HG03175 (cell line): ENCODE results near the gene PDE4B.
"Not testable (repeated sequence)": the region's sequence is repeated elsewhere in the genome, so short reads cannot be mapped to it uniquely, and the experiment has no call there.

ENCODE experiments used
- ATAC-seq: cut with Tn5 transposase; IDR thresholded peaks from one replicate; pipeline ENCODE4 v1.9.1; 2021; ENCODE audit warnings: mild to moderate bottlenecking, moderate library complexity; ENCODE audit not compliant: unreplicated experiment

PDE4B gene

DNA sequence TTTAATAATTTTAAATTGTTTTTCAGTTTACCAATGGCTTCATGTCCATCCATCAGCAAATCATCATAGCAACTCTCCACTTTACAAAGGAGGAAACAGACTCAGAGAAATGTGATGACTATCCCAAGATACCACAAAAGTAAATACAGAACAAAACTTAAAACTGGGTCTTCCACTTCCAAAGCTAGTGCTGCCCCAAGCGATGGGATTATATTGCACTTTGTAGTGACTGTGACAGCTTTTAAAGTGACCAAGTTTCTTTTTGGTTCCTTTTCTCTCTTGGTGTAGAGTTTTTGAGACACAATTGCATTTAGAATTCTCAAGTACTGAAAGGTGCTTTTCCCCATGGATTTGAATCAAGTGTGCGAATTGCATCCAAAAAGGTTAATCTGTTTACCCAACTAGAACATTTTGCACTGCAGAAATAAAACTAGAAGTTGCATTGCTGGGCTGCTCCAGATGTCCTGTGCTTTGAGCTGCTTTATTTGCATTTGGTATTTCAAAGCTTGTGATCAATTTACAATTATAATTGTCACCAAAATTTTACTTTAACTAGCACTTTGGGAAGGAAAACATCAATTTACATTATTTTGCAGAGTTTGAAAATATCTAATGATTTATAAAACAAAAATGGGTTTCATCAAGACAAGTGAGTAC, 320.2 kb downstream of the PDE4B start:
- no peak for ATAC-seq

DNA sequence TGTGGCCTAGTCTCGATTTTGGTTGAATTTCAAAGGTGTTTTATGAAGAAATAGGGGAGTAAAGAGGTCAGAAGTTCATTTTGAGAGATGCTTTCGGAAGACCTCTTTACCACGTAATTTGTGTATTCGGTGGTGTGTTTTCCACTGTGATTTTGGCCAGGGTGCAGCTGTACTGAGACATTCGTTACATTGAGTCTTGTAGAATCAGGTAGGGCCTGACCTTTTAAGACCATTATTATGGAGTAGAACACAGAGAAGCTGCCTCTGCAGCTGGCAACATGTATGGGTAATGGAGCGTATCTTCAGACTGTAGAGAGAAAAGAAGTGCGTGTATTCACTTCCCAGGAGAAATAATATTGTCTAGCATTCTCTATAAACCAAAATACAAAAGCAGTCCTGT, 326.5 kb downstream of the PDE4B start:
- ATAC-seq, result no peak

DNA sequence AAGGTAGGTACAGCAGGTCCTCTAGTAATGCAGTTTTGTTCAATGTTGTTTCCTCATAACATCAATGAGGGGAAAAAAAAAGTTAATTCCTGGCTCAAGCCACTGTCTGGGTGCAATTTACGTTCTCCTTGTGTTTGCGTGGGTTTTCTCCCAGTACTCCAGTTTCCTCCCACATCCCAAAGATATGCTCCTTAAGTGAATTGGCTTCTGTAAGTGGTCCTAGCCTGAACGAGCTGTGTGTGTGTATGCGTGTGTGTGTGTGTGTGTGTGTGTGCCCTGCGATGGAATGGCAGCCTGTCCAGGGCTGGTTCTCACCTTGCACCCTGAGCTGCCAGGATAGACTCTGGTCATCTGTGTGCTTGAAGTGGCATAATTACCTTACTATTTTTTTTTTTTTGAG, 332.0 kb downstream of the PDE4B start:
- ATAC-seq, result no peak

DNA sequence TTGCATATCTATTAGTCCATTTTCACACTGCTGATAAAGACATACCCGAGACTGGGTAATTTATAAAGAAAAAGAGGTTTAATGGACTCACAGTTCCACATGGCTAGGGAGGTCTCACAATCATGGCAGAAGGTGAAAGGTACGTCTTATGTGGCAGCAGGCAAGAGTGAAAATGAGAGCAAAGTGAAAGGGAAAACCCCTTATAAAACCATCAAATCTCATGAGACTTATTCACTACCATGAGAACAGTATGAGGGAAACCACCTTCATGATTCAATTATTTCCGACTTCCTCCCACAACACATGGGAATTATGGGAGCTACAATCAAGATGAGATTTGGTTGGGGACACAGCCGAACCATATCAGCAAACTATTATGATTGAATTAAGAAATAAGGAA, 335.9 kb downstream of the PDE4B start:
- not testable (repeated sequence) for ATAC-seq

GRCh38 chr1:66132324-66132723, 339.6 kb downstream of the PDE4B start:
- ATAC-seq, result no peak

DNA sequence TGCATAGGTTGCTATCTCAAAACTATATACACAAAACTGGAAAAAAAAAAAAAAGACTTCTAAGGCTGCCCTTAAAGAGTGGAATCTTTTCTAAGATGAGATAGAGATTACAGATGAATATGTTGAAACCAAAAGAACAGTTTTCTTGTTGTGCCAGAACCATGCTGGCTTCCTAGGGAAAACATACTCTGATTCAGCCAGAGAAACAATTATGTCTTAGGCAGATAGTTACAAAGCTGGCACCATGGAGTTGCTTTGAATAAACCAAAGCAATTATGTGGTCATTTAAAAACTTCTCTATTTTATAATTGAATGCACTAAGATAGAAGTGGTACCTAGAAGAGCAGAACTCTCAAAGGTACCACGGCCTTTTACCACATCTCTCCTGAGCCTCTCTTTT, 341.3 kb downstream of the PDE4B start:
- no peak for ATAC-seq

DNA sequence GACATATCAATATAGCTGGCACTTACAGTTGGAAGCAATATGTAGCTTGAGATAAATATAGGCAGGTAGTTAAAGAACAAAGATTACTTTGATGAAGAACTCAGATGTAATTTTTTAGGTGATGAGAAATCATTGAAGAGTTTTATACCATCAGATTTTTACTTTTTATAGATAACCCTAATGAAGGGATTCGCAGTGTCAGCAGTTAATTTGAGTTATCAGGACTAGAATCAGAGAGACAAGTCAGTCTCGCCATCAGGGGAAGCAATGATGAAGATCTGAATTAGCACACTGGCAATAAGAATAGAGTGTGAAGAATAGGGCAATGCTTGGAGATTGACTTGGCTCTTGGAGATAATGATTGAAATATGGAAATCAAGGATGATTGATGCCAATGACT, 342.5 kb downstream of the PDE4B start:
- no peak for ATAC-seq

- not testable (repeated sequence) for ATAC-seq
Observed at GRCh38 chr1:66136423-66136822, 343.7 kb downstream of the PDE4B start.

- ATAC-seq, result no peak
Observed at GRCh38 chr1:66137235-66137634, 344.5 kb downstream of the PDE4B start.

GRCh38 chr1:66138613-66139012, 345.9 kb downstream of the PDE4B start:
- no peak for ATAC-seq

GRCh38 chr1:66140072-66140471, 347.4 kb downstream of the PDE4B start:
- no peak for ATAC-seq

DNA sequence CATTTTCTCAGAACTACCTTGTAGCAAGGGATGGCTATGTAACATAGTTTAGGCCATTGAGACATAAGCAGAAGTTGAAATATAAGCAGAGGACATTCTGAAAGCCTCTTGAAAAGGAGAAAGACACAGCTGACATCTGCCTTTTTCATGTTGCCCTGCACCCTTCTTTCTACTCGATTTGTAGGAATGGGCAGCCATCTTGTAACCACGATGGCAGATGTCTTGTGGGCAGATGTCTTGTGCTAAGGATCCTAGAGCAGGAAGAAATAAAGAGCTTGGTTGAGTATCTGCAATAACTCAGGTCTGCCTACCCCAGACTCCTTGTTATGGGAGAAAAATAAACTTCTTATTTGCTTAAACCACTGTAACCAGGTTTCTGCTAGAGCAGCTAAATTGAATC, 351.0 kb downstream of the PDE4B start:
- ATAC-seq, result no peak

GRCh38 chr1:66147226-66147835, 354.6 kb downstream of the PDE4B start:
- ATAC-seq, result no peak

DNA sequence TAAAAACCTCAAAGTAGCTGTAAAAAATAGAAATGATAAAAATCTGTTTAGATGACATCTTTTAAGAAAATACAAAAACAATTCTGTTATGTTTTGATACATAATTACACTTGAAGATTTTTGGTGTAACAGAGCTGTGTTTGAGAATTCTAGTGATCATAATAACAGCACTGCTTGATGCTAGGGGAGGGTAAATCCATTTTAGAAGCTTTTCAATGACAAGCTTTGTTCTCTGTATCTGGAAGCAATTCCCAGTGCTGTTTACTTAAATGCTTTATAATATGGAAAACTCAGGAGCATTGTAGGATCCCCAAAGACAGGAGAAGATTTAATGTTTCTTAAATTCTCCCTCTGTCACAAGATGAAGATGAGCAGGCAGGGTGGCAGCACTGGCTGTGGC, 359.3 kb downstream of the PDE4B start:
- no peak for ATAC-seq

- ATAC-seq, result no peak
Observed at GRCh38 chr1:66154394-66154793, 361.7 kb downstream of the PDE4B start.

GRCh38 chr1:66156144-66156543, 363.4 kb downstream of the PDE4B start:
- no peak for ATAC-seq

DNA sequence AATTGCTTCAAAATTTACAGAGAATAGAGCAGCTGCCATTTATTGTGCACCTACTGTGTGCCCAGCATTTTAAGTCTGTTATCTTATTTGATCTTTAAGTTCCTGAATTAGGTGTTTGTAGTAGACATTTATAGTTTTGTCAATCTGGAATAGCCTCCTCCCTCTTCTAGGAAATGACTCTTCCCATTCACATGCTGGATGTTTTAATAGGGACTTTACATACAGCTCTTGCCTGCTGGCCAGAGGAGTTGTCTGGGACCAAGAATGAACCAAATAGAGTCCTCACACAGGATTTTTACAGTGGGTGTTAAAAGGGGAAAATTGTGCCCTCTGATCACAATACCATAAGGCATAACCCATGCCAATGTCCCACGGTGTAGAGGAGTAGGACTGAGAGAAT, 367.1 kb downstream of the PDE4B start:
- ATAC-seq, result no peak

GRCh38 chr1:66160719-66161118, 368.0 kb downstream of the PDE4B start:
- no peak for ATAC-seq

DNA sequence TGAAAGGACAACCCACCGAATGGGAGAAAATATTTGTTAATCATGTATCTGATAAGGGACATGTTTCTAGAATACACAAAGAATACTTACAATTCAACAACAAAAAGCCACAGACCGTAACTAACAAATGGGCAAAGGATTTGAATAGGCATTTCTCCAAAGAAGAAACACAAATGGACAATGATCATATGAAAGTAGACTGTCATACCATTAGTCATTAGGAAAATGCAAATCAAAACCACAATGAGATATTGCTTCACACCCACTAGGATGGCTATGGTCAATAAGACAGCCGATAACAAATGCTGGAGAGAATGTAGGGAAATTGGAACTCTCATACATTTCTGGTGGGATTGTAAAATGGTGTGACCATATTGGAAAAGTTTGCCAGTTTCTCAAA, 374.1 kb downstream of the PDE4B start:
- no peak for ATAC-seq

GRCh38 chr1:66167267-66167666, 374.6 kb downstream of the PDE4B start:
- no peak for ATAC-seq

DNA sequence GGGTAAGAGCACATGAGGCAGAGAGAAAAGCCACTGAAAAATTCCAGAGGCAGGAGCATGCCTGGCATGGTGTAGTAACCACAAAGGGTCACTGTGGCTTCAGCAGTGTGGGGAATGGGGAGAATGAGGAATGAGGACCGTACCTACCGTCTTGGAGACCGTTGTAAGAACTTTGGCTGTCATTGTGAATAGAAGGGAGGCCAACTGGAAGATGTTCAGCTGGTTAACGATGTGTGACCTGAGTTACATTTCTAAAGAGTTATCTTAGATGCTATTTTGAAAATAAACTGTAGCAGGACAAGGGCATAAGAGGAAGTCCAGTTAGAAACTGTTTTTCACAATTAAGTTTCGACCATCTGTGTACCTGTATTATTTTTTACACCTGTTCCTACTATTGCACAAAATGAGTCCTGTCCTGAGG, 375.8 kb downstream of the PDE4B start:
- ATAC-seq, result peak; percentile 55

DNA sequence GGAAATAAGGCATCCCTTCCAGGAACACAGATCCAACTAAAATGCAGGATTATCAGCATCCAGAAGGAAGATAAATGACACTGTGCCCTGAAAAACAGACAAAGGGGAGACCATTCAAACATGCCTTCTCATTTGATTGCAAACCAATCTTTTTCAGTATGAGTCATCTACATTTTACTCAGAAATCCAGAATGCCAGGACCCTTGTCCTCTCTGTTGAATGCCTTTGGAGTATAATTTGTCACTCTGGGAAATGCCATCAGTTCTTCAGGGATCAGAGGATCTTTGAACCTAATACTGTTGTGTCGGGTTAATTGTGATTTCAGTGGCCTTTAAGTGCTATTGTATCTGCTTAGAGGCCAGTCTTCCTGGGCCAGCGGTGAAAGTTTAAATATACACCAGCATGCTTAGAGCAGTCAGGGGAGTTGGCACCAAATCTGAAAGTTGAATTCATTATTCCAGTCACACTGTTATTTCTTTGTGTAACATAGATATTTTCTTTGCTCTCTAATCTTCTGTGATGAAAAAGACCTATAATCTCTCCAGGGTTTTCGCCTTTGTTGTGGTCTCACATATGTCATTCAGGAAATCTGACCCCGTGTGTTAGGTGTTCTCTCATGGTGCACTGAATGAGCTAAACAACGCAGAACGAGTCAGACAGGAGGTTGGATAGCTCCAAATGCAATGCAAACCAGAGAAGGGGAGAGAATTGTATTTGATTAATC, 376.4 kb downstream of the PDE4B start:
- peak; percentile 8 for ATAC-seq
